Myocyte (in vitro differentiated cells): ENCODE results near the gene SND1. TPM values are rescaled to one million over a fixed set of nuclear protein-coding genes. Genes with fewer than 3 reads are reported as not detected.

Experiments
- DNase-seq: peaks from one replicate; pipeline ENCODE4 v3.0.0-alpha.2; 2012; ENCODE audit warnings: low read depth
- total RNA-seq: library from RNA; depleted of rRNA; stranded (reverse); fragments of >200 nt; gene quantifications from 2 replicates; pipeline ENCODE4 v1.2.3, GENCODE V29; 2014

The SND1 gene
- total RNA-seq, 1 donor from 2014 or later, result 218 TPM

- no peak for DNase-seq
Measured at GRCh38 chr7:128059143-128059988, 407.4 kb downstream of the SND1 start.

GRCh38 chr7:128060018-128060417 is 408.0 kb downstream of the SND1 start:
- no peak for DNase-seq

- peak; percentile 47 for DNase-seq
Measured at GRCh38 chr7:128063088-128063487, 411.1 kb downstream of the SND1 start.

- no peak for DNase-seq
Measured at GRCh38 chr7:128065872-128066271, 413.9 kb downstream of the SND1 start.

GRCh38 chr7:128066395-128066794 is 414.4 kb downstream of the SND1 start:
- no peak for DNase-seq

- DNase-seq, result no peak
Measured at GRCh38 chr7:128066858-128067257, 414.9 kb downstream of the SND1 start.

- DNase-seq, result peak; percentile 54
Measured at GRCh38 chr7:128067983-128068382, 416.0 kb downstream of the SND1 start.

- DNase-seq, result no peak
Measured at GRCh38 chr7:128068785-128069184, 416.8 kb downstream of the SND1 start.

- DNase-seq, result no peak
Measured at GRCh38 chr7:128069373-128070364, 417.7 kb downstream of the SND1 start.

GRCh38 chr7:128071376-128071775 is 419.4 kb downstream of the SND1 start:
- DNase-seq, result no peak

- DNase-seq, result no peak
Measured at GRCh38 chr7:128071801-128072200, 419.8 kb downstream of the SND1 start.

GRCh38 chr7:128073671-128074310 is 421.8 kb downstream of the SND1 start:
- DNase-seq, result peak; percentile 60

- no peak for DNase-seq
Measured at GRCh38 chr7:128074336-128074735, 422.3 kb downstream of the SND1 start.

- DNase-seq, result no peak
Measured at GRCh38 chr7:128074736-128075135, 422.7 kb downstream of the SND1 start.

- no peak for DNase-seq
Measured at GRCh38 chr7:128075242-128076095, 423.5 kb downstream of the SND1 start.

GRCh38 chr7:128076196-128076795 is 424.3 kb downstream of the SND1 start:
- DNase-seq, result no peak

- DNase-seq, result no peak
Measured at GRCh38 chr7:128076796-128077271, 424.8 kb downstream of the SND1 start.

GRCh38 chr7:128078309-128078708 is 426.3 kb downstream of the SND1 start:
- no peak for DNase-seq

GRCh38 chr7:128080169-128080568 is 428.2 kb downstream of the SND1 start:
- DNase-seq, result no peak

- no peak for DNase-seq
Measured at GRCh38 chr7:128081351-128081750, 429.4 kb downstream of the SND1 start.
